ENCODE measurements around the gene FXYD1.

FXYD1 gene

DNA sequence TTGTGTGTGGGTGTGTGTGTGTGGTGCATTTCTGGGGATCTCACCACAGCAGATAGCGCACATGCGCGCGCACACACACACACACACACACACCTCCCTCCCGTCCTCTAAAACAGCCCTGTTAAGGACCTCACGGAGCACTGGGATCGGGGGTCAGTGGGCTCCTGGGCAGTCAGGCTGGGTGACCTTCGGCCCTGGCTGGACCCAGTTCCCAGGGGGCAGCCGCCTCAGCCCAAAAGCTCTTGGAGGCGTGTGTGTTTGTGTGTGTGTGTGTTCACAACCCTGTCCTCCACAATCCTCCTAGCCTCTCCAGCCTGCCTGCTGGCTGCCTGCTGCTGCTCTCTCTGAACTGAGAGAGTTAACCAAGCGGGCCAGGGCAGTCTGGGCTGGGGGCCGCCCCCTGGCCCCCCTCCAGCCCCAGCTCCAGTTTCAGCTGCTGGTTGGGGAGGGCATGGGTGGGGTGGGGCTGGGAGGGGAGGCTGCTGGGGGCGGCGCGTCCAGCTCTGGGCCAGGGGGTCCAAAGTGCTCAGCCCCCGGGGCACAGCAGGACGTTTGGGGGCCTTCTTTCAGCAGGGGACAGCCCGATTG lies at the start of gene FXYD1:
Gene FXYD1 (plus strand): TSS at position 520 of the 588 bp plus-strand sequence. CDS start 1,256 bp downstream, outside the sequence.
- CTCF ChIA-PET, result interaction anchor here (1.3 to 10.0 kb wide), 5 partner anchors 14 to 166 kb away, joined by 5 to 245 read pairs (median 78); partner anchors contain the start of genes FXYD3 and HPN
- DNase-seq (ENCODE audit: low read depth, low spot score), result no peak
- POLR2A ChIA-PET, result no interaction called here
- TF ChIP-seq, protein P1, sequence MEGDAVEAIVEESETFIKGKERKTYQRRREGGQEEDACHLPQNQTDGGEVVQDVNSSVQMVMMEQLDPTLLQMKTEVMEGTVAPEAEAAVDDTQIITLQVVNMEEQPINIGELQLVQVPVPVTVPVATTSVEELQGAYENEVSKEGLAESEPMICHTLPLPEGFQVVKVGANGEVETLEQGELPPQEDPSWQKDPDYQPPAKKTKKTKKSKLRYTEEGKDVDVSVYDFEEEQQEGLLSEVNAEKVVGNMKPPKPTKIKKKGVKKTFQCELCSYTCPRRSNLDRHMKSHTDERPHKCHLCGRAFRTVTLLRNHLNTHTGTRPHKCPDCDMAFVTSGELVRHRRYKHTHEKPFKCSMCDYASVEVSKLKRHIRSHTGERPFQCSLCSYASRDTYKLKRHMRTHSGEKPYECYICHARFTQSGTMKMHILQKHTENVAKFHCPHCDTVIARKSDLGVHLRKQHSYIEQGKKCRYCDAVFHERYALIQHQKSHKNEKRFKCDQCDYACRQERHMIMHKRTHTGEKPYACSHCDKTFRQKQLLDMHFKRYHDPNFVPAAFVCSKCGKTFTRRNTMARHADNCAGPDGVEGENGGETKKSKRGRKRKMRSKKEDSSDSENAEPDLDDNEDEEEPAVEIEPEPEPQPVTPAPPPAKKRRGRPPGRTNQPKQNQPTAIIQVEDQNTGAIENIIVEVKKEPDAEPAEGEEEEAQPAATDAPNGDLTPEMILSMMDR (IDR thresholded peaks at IDR 0.05; ENCODE audit: insufficient read depth, low read length, missing control alignments), result no peak
- H3K4me3 ChIP-seq (ENCODE audit: low read depth, low read length), result no peak within 1 kb of the TSS

DNA sequence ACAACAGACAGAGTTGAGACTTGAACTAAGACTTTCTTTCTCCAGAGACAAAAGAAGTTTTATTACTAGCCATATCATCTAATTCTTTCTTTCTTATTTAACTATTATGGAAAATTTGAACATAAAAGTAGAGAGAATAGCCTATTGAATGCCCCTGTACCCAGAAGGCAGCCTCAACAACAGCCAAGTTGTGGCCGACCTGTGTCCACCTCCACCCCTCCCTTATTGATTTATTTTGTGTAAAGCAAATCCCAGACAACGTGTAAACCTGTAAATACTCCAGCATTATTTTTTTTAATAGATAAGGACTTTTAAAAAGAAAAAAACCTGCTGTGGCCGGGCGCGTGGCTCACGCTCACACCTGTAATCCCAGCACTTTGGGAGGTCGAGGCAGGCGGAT lies 49.1 kb upstream of the FXYD1 start:
- CTCF ChIA-PET, result interaction anchor here (0.6 to 5.0 kb wide), 11 partner anchors 11 to 46 kb away, joined by 3 to 57 read pairs (median 9); partner anchors contain the start of gene LGI4
- TF ChIP-seq, protein P1 (IDR thresholded peaks at IDR 0.05; ENCODE audit: insufficient read depth, low read length, missing control alignments), result no peak
- POLR2A ChIA-PET, result no interaction called here
- H3K4me3 ChIP-seq (ENCODE audit: low read depth, low read length), result no peak overlapping the region
- DNase-seq (ENCODE audit: low read depth, low spot score), result no peak

- H3K4me3 ChIP-seq (ENCODE audit: low read depth, low read length), result no peak overlapping the region
- TF ChIP-seq, protein P1 (IDR thresholded peaks at IDR 0.05; ENCODE audit: insufficient read depth, low read length, missing control alignments), result no peak
- CTCF ChIA-PET, result interaction anchor here (0.6 to 5.0 kb wide), 13 partner anchors 10 to 68 kb away, joined by 3 to 57 read pairs (median 8); partner anchors contain the start of gene LGI4
- POLR2A ChIA-PET, result no interaction called here
- no peak for DNase-seq (ENCODE audit: low read depth, low spot score)
These were observed 48.5 kb upstream of the FXYD1 start for GRCh38 chr19:35090160-35090505.

GRCh38 chr19:35090506-35091214 lies 48.0 kb upstream of the FXYD1 start:
- no peak overlapping the region for H3K4me3 ChIP-seq (ENCODE audit: low read depth, low read length)
- TF ChIP-seq, protein P1 (IDR thresholded peaks at IDR 0.05; ENCODE audit: insufficient read depth, low read length, missing control alignments), result peak; percentile 41
- no peak for DNase-seq (ENCODE audit: low read depth, low spot score)
- ChIA-PET CTCF (interaction anchor here (0.8 to 5.0 kb wide), 18 partner anchors 10 to 118 kb away, joined by 3 to 57 read pairs (median 8); partner anchors contain the start of gene LGI4), POLR2A (no interaction called here)

DNA sequence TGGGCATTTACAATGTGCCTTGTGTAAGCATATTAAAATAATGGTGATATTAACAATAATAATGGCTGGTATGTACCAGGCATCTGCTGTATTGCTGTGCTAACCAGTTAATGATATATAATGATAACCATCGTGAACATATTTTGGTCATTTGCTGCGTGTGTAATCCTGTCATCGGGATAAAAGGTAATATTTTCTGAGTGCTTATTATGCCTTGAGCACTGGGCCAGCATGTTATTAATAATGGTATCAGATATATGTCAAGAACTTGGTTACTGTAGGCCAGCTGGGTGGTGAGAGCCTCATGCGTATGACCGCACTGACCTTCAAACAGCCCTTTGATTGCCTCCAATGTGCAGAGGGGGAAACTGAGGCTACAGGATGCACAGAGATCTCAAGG lies 45.2 kb upstream of the FXYD1 start:
- POLR2A ChIA-PET, result no interaction called here
- TF ChIP-seq, protein P1 (IDR thresholded peaks at IDR 0.05; ENCODE audit: insufficient read depth, low read length, missing control alignments), result no peak
- no peak overlapping the region for H3K4me3 ChIP-seq (ENCODE audit: low read depth, low read length)
- CTCF ChIA-PET, result interaction anchor here (0.9 to 5.0 kb wide), 5 partner anchors 23 to 62 kb away, joined by 3 to 57 read pairs (median 23); partner anchors contain the start of gene LGI4
- DNase-seq (ENCODE audit: low read depth, low spot score), result no peak

All from AG04449 (cell line).